HL-60 (cell line): ENCODE results near the gene MAPKAPK3.

Experiments
- CTCF ChIP-seq: IDR thresholded peaks from one replicate; pipeline ENCODE4 v1.5.1; 2011; ENCODE audit warnings: low read length, control low read depth, inconsistent platforms; ENCODE audit not compliant: insufficient read depth
- POLR2AphosphoS5 ChIP-seq: IDR thresholded peaks from 2 replicates; pipeline ENCODE4 v1.6.1; 2012; ENCODE audit warnings: low read depth
- REST ChIP-seq: IDR thresholded peaks from 2 replicates; pipeline ENCODE4 v1.6.1; 2012; ENCODE audit warnings: low read depth; ENCODE audit not compliant: insufficient replicate concordance

GRCh38 chr3:50581459-50581842 lies 35.5 kb upstream of the MAPKAPK3 start:
- TF ChIP-seq CTCF: no peak
- TF ChIP-seq REST: no peak
- no peak for TF ChIP-seq POLR2AphosphoS5
